ENCODE measurements around the gene LTBP1. TPM values are rescaled to one million over a fixed set of nuclear protein-coding genes. Genes with fewer than 3 reads are reported as not detected.

Gene LTBP1
- total and polyA plus RNA-seq, 10 of the 15 experiments (the other 5 are each of a cell fraction or from before 2014, with no cell fraction given): 0.01 to 0.28 (median 0.12) TPM; not detected in 2

DNA sequence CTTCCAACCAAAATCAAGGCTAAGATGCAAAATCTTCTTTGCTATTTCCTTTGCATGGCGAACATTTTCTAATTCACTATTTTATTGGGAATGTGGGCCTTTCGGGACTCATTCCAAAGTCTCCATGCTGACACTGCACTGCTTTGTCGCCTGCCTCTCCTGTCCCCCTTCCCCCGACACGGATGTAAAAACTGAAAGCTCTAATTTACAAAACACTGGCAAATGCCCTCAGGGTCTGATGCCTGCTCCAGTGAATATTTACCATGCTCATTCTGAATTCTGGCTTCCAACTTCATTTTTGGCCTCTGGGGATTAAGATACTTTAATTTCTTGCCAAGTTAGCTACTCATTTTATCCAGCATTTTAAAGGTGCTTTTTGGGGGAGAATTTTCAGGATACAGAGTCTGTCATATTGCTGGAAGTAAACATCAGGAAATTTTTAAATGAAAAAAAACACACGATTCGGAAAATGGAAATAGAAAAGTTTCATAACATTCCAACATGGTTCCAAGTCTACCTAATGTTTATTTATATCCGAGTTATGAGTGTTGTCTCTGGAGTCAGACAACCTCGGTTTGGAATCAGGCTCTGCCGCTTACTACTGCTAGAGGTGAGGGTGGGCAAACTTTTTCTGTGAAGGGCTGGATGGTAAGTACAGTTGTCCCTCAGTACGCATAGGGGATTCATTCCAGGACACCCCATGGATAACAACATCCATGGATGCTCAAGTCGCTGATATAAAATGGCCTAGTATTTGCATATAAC, 14.6 kb upstream of the LTBP1 start:
- WGBS (ENCODE audit: insufficient coverage, insufficient replicate concordance, low lambda C conversion rate, missing lambda C conversion rate): 58% methylated on average over 12 of the region's 12 CpGs
- Histone ChIP-seq H3K4me2 (ENCODE audit: control insufficient read depth, insufficient read depth) (no peak overlapping the region), H3K9me3 (replicated peaks; ENCODE audit: control insufficient read depth, insufficient read depth, low read length) (no peaks in the 10 kb centered on the region), H3K27ac (ENCODE audit: control insufficient read depth, insufficient read depth) (no peak overlapping the region), H3K27me3 (replicated peaks in 1 of 2; ENCODE audit: control insufficient read depth in 2 of 2, insufficient read depth in 2 of 2, low read length in 1 of 2) (no peaks in the 10 kb centered on the region; a peak in 1 of 4 replicates), H3K9ac (ENCODE audit: control insufficient read depth, insufficient read depth, low read length) (no peak overlapping the region), H2AFZ (ENCODE audit: control insufficient read depth, low read depth, low read length) (no peak overlapping the region), H3K4me3 (no peak overlapping the region), H3K4me1 (ENCODE audit: control insufficient read depth, insufficient read depth, low read length) (no peaks in the 10 kb centered on the region), H4K20me1 (ENCODE audit: control insufficient read depth, insufficient read depth) (no peaks in the 10 kb centered on the region), H3K79me2 (ENCODE audit: control insufficient read depth, insufficient read depth, low read length) (no peaks in the 10 kb centered on the region), H3K36me3 (ENCODE audit: control insufficient read depth in 2 of 2, insufficient read depth in 2 of 2, low read length in 1 of 2) (no peaks in the 10 kb centered on the region)
- POLR2A ChIA-PET: no interaction called here
- in situ Hi-C loops (cut with MboI) (no loop called here), intact Hi-C loops (cut with micrococcal nuclease; ENCODE audit: unreplicated experiment) (no loop called here)
- BruUV-seq (replicated peaks): no TSS peak
- SMC1A ChIA-PET (ENCODE audit: uncharacterized antibody, unreplicated experiment): no interaction called here
- ATAC-seq (no peak), DNase-seq (ENCODE audit: low read depth, low spot score) (no peak), FAIRE-seq (no peak)
- RAD21 ChIA-PET (ENCODE audit: unreplicated experiment): no interaction called here
- CTCF ChIA-PET: no interaction called here
- TF ChIP-seq, protein P1, sequence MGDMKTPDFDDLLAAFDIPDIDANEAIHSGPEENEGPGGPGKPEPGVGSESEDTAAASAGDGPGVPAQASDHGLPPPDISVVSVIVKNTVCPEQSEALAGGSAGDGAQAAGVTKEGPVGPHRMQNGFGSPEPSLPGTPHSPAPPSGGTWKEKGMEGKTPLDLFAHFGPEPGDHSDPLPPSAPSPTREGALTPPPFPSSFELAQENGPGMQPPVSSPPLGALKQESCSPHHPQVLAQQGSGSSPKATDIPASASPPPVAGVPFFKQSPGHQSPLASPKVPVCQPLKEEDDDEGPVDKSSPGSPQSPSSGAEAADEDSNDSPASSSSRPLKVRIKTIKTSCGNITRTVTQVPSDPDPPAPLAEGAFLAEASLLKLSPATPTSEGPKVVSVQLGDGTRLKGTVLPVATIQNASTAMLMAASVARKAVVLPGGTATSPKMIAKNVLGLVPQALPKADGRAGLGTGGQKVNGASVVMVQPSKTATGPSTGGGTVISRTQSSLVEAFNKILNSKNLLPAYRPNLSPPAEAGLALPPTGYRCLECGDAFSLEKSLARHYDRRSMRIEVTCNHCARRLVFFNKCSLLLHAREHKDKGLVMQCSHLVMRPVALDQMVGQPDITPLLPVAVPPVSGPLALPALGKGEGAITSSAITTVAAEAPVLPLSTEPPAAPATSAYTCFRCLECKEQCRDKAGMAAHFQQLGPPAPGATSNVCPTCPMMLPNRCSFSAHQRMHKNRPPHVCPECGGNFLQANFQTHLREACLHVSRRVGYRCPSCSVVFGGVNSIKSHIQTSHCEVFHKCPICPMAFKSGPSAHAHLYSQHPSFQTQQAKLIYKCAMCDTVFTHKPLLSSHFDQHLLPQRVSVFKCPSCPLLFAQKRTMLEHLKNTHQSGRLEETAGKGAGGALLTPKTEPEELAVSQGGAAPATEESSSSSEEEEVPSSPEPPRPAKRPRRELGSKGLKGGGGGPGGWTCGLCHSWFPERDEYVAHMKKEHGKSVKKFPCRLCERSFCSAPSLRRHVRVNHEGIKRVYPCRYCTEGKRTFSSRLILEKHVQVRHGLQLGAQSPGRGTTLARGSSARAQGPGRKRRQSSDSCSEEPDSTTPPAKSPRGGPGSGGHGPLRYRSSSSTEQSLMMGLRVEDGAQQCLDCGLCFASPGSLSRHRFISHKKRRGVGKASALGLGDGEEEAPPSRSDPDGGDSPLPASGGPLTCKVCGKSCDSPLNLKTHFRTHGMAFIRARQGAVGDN (IDR thresholded peaks at IDR 0.05): no peak
- TF ChIP-seq EED (IDR thresholded peaks at IDR 0.05; ENCODE audit: low read depth): no peak

Measured in GM12878 (cell line).